ENCODE measurements around the gene SLC7A1. TPM values are rescaled to one million over a fixed set of nuclear protein-coding genes. Genes with fewer than 3 reads are reported as not detected.

The SLC7A1 gene
- polyA plus RNA-seq, 4 donors = 3.2 to 34.6 (median 7.5) TPM

DNA sequence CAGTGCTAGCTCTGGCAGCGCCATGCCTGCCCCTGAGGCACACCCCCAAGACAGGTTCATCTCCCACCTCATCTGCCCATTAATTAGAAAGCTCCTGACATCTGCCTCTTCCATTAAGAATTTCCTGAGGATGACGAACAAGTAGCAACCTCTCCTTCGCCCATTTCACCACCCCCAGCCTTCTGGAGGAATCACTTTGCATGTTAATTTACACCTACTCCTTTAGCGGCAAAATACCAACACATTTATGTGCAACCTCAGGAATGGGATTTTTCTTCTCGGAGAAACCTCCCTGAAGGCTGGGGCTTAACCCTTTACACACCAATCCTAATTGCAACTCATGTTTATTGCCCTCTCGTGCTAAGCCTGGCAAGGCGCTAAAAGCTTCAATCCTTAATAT lies 13.8 kb downstream of the SLC7A1 start:
- peaks cover 0 to 5% (median 0%) of the 10 kb centered on the region in 3 donors for H3K36me3 ChIP-seq (ENCODE audit: control insufficient read depth in 3 of 3, insufficient read depth in 2 of 3, low read depth in 1 of 3, low read length in 3 of 3)
- H3K27me3 ChIP-seq (ENCODE audit: control insufficient read depth in 3 of 3, insufficient read depth in 3 of 3, low read length in 3 of 3) = no peaks in the 10 kb centered on the region
- no peak overlapping the region for H3K27ac ChIP-seq (ENCODE audit: low read depth in 1 of 3, low read length in 2 of 3)
- no peaks in the 10 kb centered on the region for H3K9me3 ChIP-seq (ENCODE audit: control insufficient read depth in 2 of 2, insufficient read depth in 1 of 2, low read depth in 1 of 2, low read length in 1 of 2)
- no peak for FAIRE-seq
- 46 to 69% (median 69%) methylated on average over 7 of the region's 7 CpGs for WGBS, 3 donors
- H3K4me1 ChIP-seq (ENCODE audit: control insufficient read depth in 3 of 3, insufficient read depth in 2 of 3, low read depth in 1 of 3, low read length in 2 of 3) = peaks cover 0 to 7% (median 0%) of the 10 kb centered on the region in 3 donors
- DNase-seq = no peak
- no peak overlapping the region for H3K4me3 ChIP-seq (ENCODE audit: low read depth in 1 of 3, low read length in 3 of 3)

DNA sequence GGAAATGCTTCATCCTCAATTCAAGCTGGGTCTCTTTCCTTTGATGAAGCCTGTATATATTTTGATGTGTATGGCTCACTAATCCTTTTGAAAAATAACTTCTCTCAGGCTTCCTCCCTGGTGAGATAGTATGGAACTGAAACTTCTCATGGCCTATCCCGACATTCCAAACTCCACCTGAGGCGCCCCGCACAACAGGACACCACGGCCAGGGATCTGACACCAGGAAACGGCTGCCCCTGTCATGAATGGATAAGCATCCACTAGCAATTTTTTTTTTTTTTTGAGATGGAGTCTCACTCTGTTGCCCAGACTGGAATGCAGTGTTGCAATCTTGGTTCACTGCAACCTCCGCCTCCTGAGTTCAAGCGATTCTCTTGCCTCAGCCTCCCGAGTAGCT lies 16.4 kb downstream of the SLC7A1 start:
- 85 to 92% (median 85%) methylated on average over 8 of the region's 8 CpGs for WGBS, 3 donors
- Histone ChIP-seq H3K27me3 (ENCODE audit: control insufficient read depth in 3 of 3, insufficient read depth in 3 of 3, low read length in 3 of 3) (no peaks in the 10 kb centered on the region), H3K36me3 (ENCODE audit: control insufficient read depth in 3 of 3, insufficient read depth in 2 of 3, low read depth in 1 of 3, low read length in 3 of 3) (peaks cover 0 to 5% (median 0%) of the 10 kb centered on the region in 3 donors), H3K9me3 (ENCODE audit: control insufficient read depth in 2 of 2, insufficient read depth in 1 of 2, low read depth in 1 of 2, low read length in 1 of 2) (no peaks in the 10 kb centered on the region), H3K4me1 (ENCODE audit: control insufficient read depth in 3 of 3, insufficient read depth in 2 of 3, low read depth in 1 of 3, low read length in 2 of 3) (peaks cover 0 to 7% (median 0%) of the 10 kb centered on the region in 3 donors), H3K4me3 (ENCODE audit: low read depth in 1 of 3, low read length in 3 of 3) (no peak overlapping the region), H3K27ac (ENCODE audit: low read depth in 1 of 3, low read length in 2 of 3) (no peak overlapping the region)
- DNase-seq (peak in 1 of 2 donors; percentile 23), FAIRE-seq (no peak)

DNA sequence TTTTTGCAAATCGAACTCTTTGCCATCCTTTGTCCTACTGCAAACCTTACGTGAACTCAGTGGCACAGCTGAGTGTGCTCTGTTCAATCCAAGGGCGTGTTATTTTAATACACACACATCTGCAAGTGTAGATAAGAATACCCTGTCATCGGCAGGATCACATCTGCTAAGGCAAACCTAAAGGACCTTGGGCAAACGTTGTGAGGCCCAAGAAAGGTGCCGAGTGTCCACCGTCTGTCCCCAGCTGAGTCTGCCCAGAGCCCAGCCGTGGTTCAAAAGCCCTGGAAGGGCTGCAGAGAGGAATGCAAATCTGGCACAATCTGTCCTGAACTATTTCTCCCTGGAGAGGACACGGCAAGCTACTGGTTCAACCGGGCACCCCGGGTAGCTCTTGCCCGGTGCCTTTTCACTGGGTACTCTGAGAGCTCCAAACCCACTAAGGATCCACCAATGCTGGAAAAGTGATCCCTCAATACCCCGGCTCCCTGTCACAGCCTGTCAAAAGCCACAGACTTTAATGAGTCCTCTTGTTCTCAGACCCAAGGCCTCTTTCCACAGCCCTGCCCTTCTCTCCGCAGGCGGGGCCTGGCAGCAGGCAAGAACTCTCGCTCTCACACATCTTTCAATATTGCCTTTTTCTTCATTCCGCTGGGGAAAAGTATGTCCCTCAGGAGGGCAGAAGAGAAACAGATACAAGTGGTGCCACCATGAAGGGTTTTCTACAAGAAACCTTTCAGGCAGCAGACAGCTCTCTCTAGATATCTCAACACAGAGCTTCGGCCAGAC lies 17.0 kb downstream of the SLC7A1 start:
- no peak for FAIRE-seq
- WGBS, 3 donors = 32 to 73% (median 49%) methylated on average over 18 of the region's 18 CpGs
- H3K4me1 ChIP-seq (ENCODE audit: control insufficient read depth in 3 of 3, insufficient read depth in 2 of 3, low read depth in 1 of 3, low read length in 2 of 3) = peaks cover 0 to 7% (median 0%) of the 10 kb centered on the region in 3 donors
- no peak overlapping the region for H3K4me3 ChIP-seq (ENCODE audit: low read depth in 1 of 3, low read length in 3 of 3)
- peaks cover 0 to 5% (median 0%) of the 10 kb centered on the region in 3 donors for H3K36me3 ChIP-seq (ENCODE audit: control insufficient read depth in 3 of 3, insufficient read depth in 2 of 3, low read depth in 1 of 3, low read length in 3 of 3)
- DNase-seq = peak in 1 of 2 donors; percentile 46
- H3K9me3 ChIP-seq (ENCODE audit: control insufficient read depth in 2 of 2, insufficient read depth in 1 of 2, low read depth in 1 of 2, low read length in 1 of 2) = no peaks in the 10 kb centered on the region
- no peak overlapping the region for H3K27ac ChIP-seq (ENCODE audit: low read depth in 1 of 3, low read length in 2 of 3)
- H3K27me3 ChIP-seq (ENCODE audit: control insufficient read depth in 3 of 3, insufficient read depth in 3 of 3, low read length in 3 of 3) = no peaks in the 10 kb centered on the region

DNA sequence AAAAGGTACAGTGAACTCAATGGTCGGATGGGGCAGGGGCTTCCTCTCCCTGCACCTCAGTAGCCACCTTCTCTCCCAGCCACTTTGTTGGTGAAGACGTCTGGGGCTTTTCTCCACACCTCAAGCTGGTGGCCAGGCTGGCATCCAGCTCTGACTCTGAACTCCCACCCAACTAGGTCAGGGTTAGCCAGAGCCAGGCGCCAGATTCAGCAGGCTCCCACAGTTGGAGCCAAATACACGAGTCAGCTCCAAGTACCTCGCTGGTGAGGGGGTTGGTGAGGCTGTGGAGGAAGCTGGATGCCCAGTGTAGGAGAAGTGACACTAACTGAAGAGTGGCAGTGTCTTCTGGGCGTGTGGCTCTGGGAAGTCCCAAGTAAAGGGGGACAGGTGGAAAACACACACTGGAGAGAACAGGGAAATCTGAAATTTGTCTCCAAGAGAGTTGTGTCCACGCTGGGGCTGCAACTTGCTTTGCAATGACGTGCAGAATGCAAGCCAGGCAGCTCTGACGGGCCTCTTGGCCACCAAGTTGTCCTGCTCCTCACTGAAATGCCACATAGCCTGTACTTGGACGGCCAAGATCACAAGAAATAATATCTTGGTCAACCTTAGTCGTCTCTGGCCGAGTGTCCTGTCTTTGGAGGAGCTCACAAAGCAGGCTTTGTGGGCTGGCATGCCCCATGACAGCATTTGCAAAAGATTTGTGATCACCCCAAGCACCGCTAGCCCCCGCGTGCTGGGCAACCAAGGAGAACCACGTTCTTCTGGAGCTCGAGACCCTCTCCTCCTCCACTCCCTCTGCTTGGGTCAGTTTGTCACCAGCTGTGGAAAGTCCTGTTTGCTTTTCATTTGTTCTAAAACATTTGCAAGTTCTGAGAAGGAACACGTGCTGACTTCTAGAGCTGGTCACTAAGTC lies 18.1 kb downstream of the SLC7A1 start:
- 83 to 91% (median 88%) methylated on average over 18 of the region's 18 CpGs for whole genome bisulfite sequencing, 3 donors
- no peak for DNase-seq
- Histone ChIP-seq H3K4me1 (ENCODE audit: control insufficient read depth in 3 of 3, insufficient read depth in 2 of 3, low read depth in 1 of 3, low read length in 2 of 3) (peaks cover 0 to under 1% (median 0%) of the 10 kb centered on the region in 3 donors), H3K27ac (ENCODE audit: low read depth in 1 of 3, low read length in 2 of 3) (no peak overlapping the region), H3K9me3 (ENCODE audit: control insufficient read depth in 2 of 2, insufficient read depth in 1 of 2, low read depth in 1 of 2, low read length in 1 of 2) (no peaks in the 10 kb centered on the region), H3K27me3 (ENCODE audit: control insufficient read depth in 3 of 3, insufficient read depth in 3 of 3, low read length in 3 of 3) (no peaks in the 10 kb centered on the region), H3K4me3 (ENCODE audit: low read depth in 1 of 3, low read length in 3 of 3) (no peak overlapping the region), H3K36me3 (ENCODE audit: control insufficient read depth in 3 of 3, insufficient read depth in 2 of 3, low read depth in 1 of 3, low read length in 3 of 3) (peaks cover 0 to 5% (median 0%) of the 10 kb centered on the region in 3 donors)
- FAIRE-seq = no peak

DNA sequence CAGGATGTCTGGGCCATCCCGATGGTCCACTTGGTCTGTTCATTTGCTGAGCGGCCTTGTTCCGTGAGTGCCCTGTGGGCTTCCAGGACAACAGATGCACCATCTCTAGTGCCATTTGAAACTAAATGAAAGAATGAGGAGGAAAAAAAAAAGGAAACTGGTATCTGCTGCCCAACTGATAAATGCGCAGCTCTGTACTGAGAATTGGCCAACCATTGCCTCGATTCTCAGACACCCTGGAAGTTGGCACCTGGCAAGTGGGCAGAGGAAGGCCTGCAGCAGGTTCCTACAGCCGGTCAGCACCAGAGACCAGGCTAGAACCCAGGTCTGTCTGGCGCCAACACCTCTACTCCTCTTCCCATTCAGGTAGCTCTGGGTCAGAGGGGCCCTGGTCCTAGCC lies 18.9 kb downstream of the SLC7A1 start:
- DNase-seq = no peak
- Histone ChIP-seq H3K27me3 (ENCODE audit: control insufficient read depth in 3 of 3, insufficient read depth in 3 of 3, low read length in 3 of 3) (no peaks in the 10 kb centered on the region), H3K4me3 (ENCODE audit: low read depth in 1 of 3, low read length in 3 of 3) (no peak overlapping the region), H3K27ac (ENCODE audit: low read depth in 1 of 3, low read length in 2 of 3) (no peak overlapping the region), H3K4me1 (ENCODE audit: control insufficient read depth in 3 of 3, insufficient read depth in 2 of 3, low read depth in 1 of 3, low read length in 2 of 3) (no peaks in the 10 kb centered on the region), H3K36me3 (ENCODE audit: control insufficient read depth in 3 of 3, insufficient read depth in 2 of 3, low read depth in 1 of 3, low read length in 3 of 3) (peaks cover 0 to 5% (median 0%) of the 10 kb centered on the region in 3 donors), H3K9me3 (ENCODE audit: control insufficient read depth in 2 of 2, insufficient read depth in 1 of 2, low read depth in 1 of 2, low read length in 1 of 2) (no peaks in the 10 kb centered on the region)
- FAIRE-seq = no peak
- WGBS, 3 donors = 91 to 98% (median 96%) methylated on average over 7 of the region's 7 CpGs

DNA sequence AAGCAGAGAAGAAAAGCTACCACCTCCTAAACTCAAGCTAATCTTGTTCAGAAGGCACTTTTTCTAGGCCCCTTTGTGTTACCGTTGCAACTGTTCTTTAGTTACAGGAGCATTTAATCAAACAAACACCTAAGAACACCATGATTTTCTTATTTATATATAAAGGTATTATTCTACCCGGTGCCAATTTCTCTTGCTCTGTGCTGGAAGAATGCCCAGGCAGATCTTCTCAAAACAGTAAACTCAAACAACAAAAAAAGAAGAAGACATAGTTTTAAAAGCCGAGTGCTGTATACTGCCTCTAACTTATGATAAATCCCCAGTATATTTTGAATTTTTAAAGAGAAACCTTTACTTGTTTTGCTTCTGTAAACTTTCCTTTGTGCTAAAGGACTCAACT lies 20.4 kb downstream of the SLC7A1 start:
- H3K4me1 ChIP-seq (ENCODE audit: control insufficient read depth in 3 of 3, insufficient read depth in 2 of 3, low read depth in 1 of 3, low read length in 2 of 3) = no peaks in the 10 kb centered on the region
- FAIRE-seq (no peak), DNase-seq (no peak)
- no peaks in the 10 kb centered on the region for H3K9me3 ChIP-seq (ENCODE audit: control insufficient read depth in 2 of 2, insufficient read depth in 1 of 2, low read depth in 1 of 2, low read length in 1 of 2)
- WGBS, 3 donors = 66 to 87% (median 75%) methylated on average over 3 of the region's 3 CpGs
- peaks cover 0 to 4% (median 0%) of the 10 kb centered on the region in 3 donors for H3K36me3 ChIP-seq (ENCODE audit: control insufficient read depth in 3 of 3, insufficient read depth in 2 of 3, low read depth in 1 of 3, low read length in 3 of 3)
- no peak overlapping the region for H3K4me3 ChIP-seq (ENCODE audit: low read depth in 1 of 3, low read length in 3 of 3)
- no peaks in the 10 kb centered on the region for H3K27me3 ChIP-seq (ENCODE audit: control insufficient read depth in 3 of 3, insufficient read depth in 3 of 3, low read length in 3 of 3)
- no peak overlapping the region for H3K27ac ChIP-seq (ENCODE audit: low read depth in 1 of 3, low read length in 2 of 3)

DNA sequence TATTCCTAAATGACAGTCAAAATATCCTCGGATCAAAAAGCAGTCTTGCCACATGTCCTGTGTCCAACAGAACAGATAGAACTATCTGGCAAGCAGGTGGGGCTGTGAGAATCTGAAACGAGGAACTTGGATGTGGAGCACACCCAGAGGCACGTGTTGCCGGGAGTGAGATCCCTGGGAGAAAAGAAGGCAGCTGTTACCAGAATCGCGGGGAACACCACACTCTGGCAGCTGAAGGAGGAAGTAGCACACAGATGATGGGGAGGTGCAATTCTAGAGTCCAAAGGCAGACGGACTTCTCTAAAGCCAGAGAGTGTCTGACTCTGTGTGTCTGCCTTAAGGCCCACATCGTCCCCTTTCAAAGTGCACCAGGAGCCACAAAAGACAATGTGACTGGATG lies 22.3 kb downstream of the SLC7A1 start:
- no peaks in the 10 kb centered on the region for H3K4me1 ChIP-seq (ENCODE audit: control insufficient read depth in 3 of 3, insufficient read depth in 2 of 3, low read depth in 1 of 3, low read length in 2 of 3)
- peak overlapping the region in 2 of 3 donors; percentile 16 to 48 for H3K27ac ChIP-seq (ENCODE audit: low read depth in 1 of 3, low read length in 2 of 3)
- no peak overlapping the region for H3K4me3 ChIP-seq (ENCODE audit: low read depth in 1 of 3, low read length in 3 of 3)
- WGBS, 3 donors = 9 to 20% (median 15%) methylated on average over 8 of the region's 8 CpGs
- no peaks in the 10 kb centered on the region for H3K27me3 ChIP-seq (ENCODE audit: control insufficient read depth in 3 of 3, insufficient read depth in 3 of 3, low read length in 3 of 3)
- H3K9me3 ChIP-seq (ENCODE audit: control insufficient read depth in 2 of 2, insufficient read depth in 1 of 2, low read depth in 1 of 2, low read length in 1 of 2) = no peaks in the 10 kb centered on the region
- FAIRE-seq = no peak
- H3K36me3 ChIP-seq (ENCODE audit: control insufficient read depth in 3 of 3, insufficient read depth in 2 of 3, low read depth in 1 of 3, low read length in 3 of 3) = peaks cover 0 to 4% (median 0%) of the 10 kb centered on the region in 3 donors
- peak; percentile 78 to 94 for DNase-seq

DNA sequence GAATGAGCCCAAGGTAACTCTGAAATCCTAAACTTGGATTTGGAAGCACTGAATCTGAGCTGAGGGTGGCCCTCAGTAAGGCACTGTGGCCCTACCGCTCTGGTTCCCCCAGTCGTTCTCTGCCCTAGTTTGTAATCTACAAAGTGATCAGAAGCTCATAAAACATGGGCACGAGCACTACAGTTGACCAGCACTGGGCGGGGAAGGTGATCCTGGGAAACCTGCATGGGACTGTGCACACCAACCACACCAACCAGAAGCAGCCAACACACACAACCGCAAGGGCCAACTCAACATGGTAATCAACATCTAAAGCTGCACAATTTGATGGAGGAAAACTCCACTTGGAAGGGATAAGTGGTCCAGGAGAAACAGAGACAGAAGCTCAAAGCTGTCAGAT lies 22.9 kb downstream of the SLC7A1 start:
- H3K36me3 ChIP-seq (ENCODE audit: control insufficient read depth in 3 of 3, insufficient read depth in 2 of 3, low read depth in 1 of 3, low read length in 3 of 3) = peaks cover 0 to 4% (median 0%) of the 10 kb centered on the region in 3 donors
- FAIRE-seq (no peak), DNase-seq (peak in 1 of 2 donors; percentile 72)
- H3K27ac ChIP-seq (ENCODE audit: low read depth in 1 of 3, low read length in 2 of 3) = peak overlapping the region in 1 of 3 donors; percentile 56
- no peaks in the 10 kb centered on the region for H3K27me3 ChIP-seq (ENCODE audit: control insufficient read depth in 3 of 3, insufficient read depth in 3 of 3, low read length in 3 of 3)
- no peak overlapping the region for H3K4me3 ChIP-seq (ENCODE audit: low read depth in 1 of 3, low read length in 3 of 3)
- no peaks in the 10 kb centered on the region for H3K4me1 ChIP-seq (ENCODE audit: control insufficient read depth in 3 of 3, insufficient read depth in 2 of 3, low read depth in 1 of 3, low read length in 2 of 3)
- WGBS, 3 donors = 13 to 50% (median 32%) methylated on average over 5 of the region's 5 CpGs
- H3K9me3 ChIP-seq (ENCODE audit: control insufficient read depth in 2 of 2, insufficient read depth in 1 of 2, low read depth in 1 of 2, low read length in 1 of 2) = no peaks in the 10 kb centered on the region
